Effector memory CD8-positive, alpha-beta T cell (primary cell): Measurements from ENCODE around the gene CST1.
"Not testable (repeated sequence)": the region's sequence is repeated elsewhere in the genome, so short reads cannot be mapped to it uniquely, and the experiment has no call there.

Experiments
- ATAC-seq: fragments of 150-1000 bp; cut with Tn5 transposase; replicated peaks from 2 replicates; pipeline ENCODE4 v1.10.0; 2021; ENCODE audit warnings: mild to moderate bottlenecking, moderate library complexity
- DNase-seq, 3 experiments: peaks; one replicate each; pipeline ENCODE4 v3.0.0; 2021
- H3K27ac Mint-ChIP-seq, 2 donors: one replicate each; pipeline ENCODE4 v1.8.0; 2022; ENCODE audit warnings: mild to moderate bottlenecking in 2 of 2, mixed read lengths in 2 of 2, moderate library complexity in 2 of 2
- H3K27me3 Mint-ChIP-seq, 2 donors: one replicate each; pipeline ENCODE4 v1.8.0; 2022; ENCODE audit warnings: mixed read lengths in 2 of 2
- H3K36me3 Mint-ChIP-seq: one replicate; pipeline ENCODE4 v1.8.0; 2022; ENCODE audit warnings: mild to moderate bottlenecking, moderate library complexity, mixed read lengths; ENCODE audit not compliant: insufficient read depth
- H3K4me1 Mint-ChIP-seq, 2 donors: one replicate each; pipeline ENCODE4 v1.8.0; 2022; ENCODE audit warnings: low read depth in 2 of 2, mixed read lengths in 2 of 2
- H3K4me3 Mint-ChIP-seq, 2 donors: one replicate each; pipeline ENCODE4 v1.8.0; 2022; ENCODE audit warnings: mild to moderate bottlenecking in 2 of 2, mixed read lengths in 2 of 2, moderate library complexity in 2 of 2
- H3K9me3 Mint-ChIP-seq, 2 donors: one replicate each; pipeline ENCODE4 v1.8.0; 2022; ENCODE audit warnings: mixed read lengths in 2 of 2

Gene CST1

GRCh38 chr20:23752019-23752418 lies 1.3 kb upstream of the CST1 start:
- no peaks in the 10 kb centered on the region for H3K36me3 Mint-ChIP-seq
- no peak for ATAC-seq
- no peak overlapping the region for H3K4me3 Mint-ChIP-seq

GRCh38 chr20:23749746-23750145 lies 989 bp downstream of the CST1 start:
- no peaks in the 10 kb centered on the region for H3K36me3 Mint-ChIP-seq
- DNase-seq: no peak
- no peak overlapping the region for H3K4me3 Mint-ChIP-seq
- no peaks in the 10 kb centered on the region for H3K4me1 Mint-ChIP-seq
- H3K27me3 Mint-ChIP-seq: peaks cover 47 to 85% of the 10 kb centered on the region in 2 donors
- no peak for ATAC-seq
- H3K27ac Mint-ChIP-seq: no peak overlapping the region
- no peaks in the 10 kb centered on the region for H3K9me3 Mint-ChIP-seq

More at GRCh38 chr20:23752019-23752418, 1.3 kb upstream of the CST1 start:
- Mint-ChIP-seq H3K27me3 (peaks cover 55 to 99% of the 10 kb centered on the region in 2 donors), H3K9me3 (no peaks in the 10 kb centered on the region), H3K4me1 (no peaks in the 10 kb centered on the region), H3K27ac (no peak overlapping the region)
- DNase-seq: no peak

- not testable (repeated sequence) for H3K4me1 Mint-ChIP-seq, H3K4me3 Mint-ChIP-seq, H3K36me3 Mint-ChIP-seq, H3K9me3 Mint-ChIP-seq, ATAC-seq, DNase-seq, H3K27ac Mint-ChIP-seq
- H3K27me3 Mint-ChIP-seq: peaks cover 44 to 77% of the 10 kb centered on the region in 2 donors
Observed at GRCh38 chr20:23748975-23749374, 1.8 kb downstream of the CST1 start.

GRCh38 chr20:23747551-23747950 lies 3.2 kb downstream of the CST1 start:
- peaks cover 32 to 63% of the 10 kb centered on the region in 2 donors for H3K27me3 Mint-ChIP-seq
- not testable (repeated sequence) for H3K4me1 Mint-ChIP-seq, H3K9me3 Mint-ChIP-seq, ATAC-seq, DNase-seq, H3K36me3 Mint-ChIP-seq, H3K27ac Mint-ChIP-seq, H3K4me3 Mint-ChIP-seq

GRCh38 chr20:23747092-23747491 lies 3.6 kb downstream of the CST1 start:
- not testable (repeated sequence) for H3K27ac Mint-ChIP-seq, H3K4me3 Mint-ChIP-seq, DNase-seq, H3K9me3 Mint-ChIP-seq, ATAC-seq, H3K36me3 Mint-ChIP-seq, H3K4me1 Mint-ChIP-seq
- H3K27me3 Mint-ChIP-seq: peaks cover 28 to 58% of the 10 kb centered on the region in 2 donors

- ATAC-seq (no peak), DNase-seq (no peak)
- no peak overlapping the region for H3K27ac Mint-ChIP-seq
- no peaks in the 10 kb centered on the region for H3K4me1 Mint-ChIP-seq
- H3K27me3 Mint-ChIP-seq: peaks cover 22 to 51% of the 10 kb centered on the region in 2 donors
- H3K9me3 Mint-ChIP-seq: no peaks in the 10 kb centered on the region
- H3K36me3 Mint-ChIP-seq: no peaks in the 10 kb centered on the region
- no peak overlapping the region for H3K4me3 Mint-ChIP-seq
Observed at GRCh38 chr20:23746321-23746720, 4.4 kb downstream of the CST1 start.

- ATAC-seq: no peak
- Mint-ChIP-seq H3K9me3 (no peaks in the 10 kb centered on the region), H3K27ac (no peak overlapping the region), H3K27me3 (peaks cover 25 to 41% of the 10 kb centered on the region in 2 donors), H3K36me3 (no peaks in the 10 kb centered on the region), H3K4me1 (no peaks in the 10 kb centered on the region), H3K4me3 (no peak overlapping the region)
- no peak for DNase-seq
Observed at GRCh38 chr20:23745247-23745646, 5.5 kb downstream of the CST1 start.

- no peaks in the 10 kb centered on the region for H3K9me3 Mint-ChIP-seq
- H3K4me3 Mint-ChIP-seq: no peak overlapping the region
- no peak for DNase-seq
- ATAC-seq: no peak
- no peak overlapping the region for H3K27ac Mint-ChIP-seq
- peaks cover 26 to 37% of the 10 kb centered on the region in 2 donors for H3K27me3 Mint-ChIP-seq
- H3K36me3 Mint-ChIP-seq: no peaks in the 10 kb centered on the region
- H3K4me1 Mint-ChIP-seq: no peaks in the 10 kb centered on the region
Observed at GRCh38 chr20:23744817-23745216, 5.9 kb downstream of the CST1 start.

GRCh38 chr20:23735391-23735790 lies 15.3 kb downstream of the CST1 start:
- DNase-seq, H3K36me3 Mint-ChIP-seq, H3K9me3 Mint-ChIP-seq, H3K4me3 Mint-ChIP-seq, H3K27ac Mint-ChIP-seq, ATAC-seq, H3K4me1 Mint-ChIP-seq: not testable (repeated sequence)
- H3K27me3 Mint-ChIP-seq: peaks cover 50 to 60% of the 10 kb centered on the region in 2 donors

- not testable (repeated sequence) for H3K9me3 Mint-ChIP-seq, DNase-seq, ATAC-seq, H3K27ac Mint-ChIP-seq, H3K4me1 Mint-ChIP-seq, H3K4me3 Mint-ChIP-seq, H3K36me3 Mint-ChIP-seq
- H3K27me3 Mint-ChIP-seq: peaks cover 45 to 60% of the 10 kb centered on the region in 2 donors
Observed at GRCh38 chr20:23734949-23735348, 15.8 kb downstream of the CST1 start.

GRCh38 chr20:23734440-23734839 lies 16.3 kb downstream of the CST1 start:
- ATAC-seq, H3K4me3 Mint-ChIP-seq, H3K4me1 Mint-ChIP-seq, DNase-seq, H3K36me3 Mint-ChIP-seq, H3K9me3 Mint-ChIP-seq, H3K27ac Mint-ChIP-seq: not testable (repeated sequence)
- peaks cover 40 to 60% of the 10 kb centered on the region in 2 donors for H3K27me3 Mint-ChIP-seq

- H3K9me3 Mint-ChIP-seq: no peaks in the 10 kb centered on the region
- DNase-seq (no peak), ATAC-seq (no peak)
- no peaks in the 10 kb centered on the region for H3K4me1 Mint-ChIP-seq
- H3K4me3 Mint-ChIP-seq: no peak overlapping the region
- no peaks in the 10 kb centered on the region for H3K36me3 Mint-ChIP-seq
- no peak overlapping the region for H3K27ac Mint-ChIP-seq
- peaks cover 15 to 17% of the 10 kb centered on the region in 2 donors for H3K27me3 Mint-ChIP-seq
Observed at GRCh38 chr20:23727016-23727415, 23.7 kb downstream of the CST1 start.

- no peak overlapping the region for H3K27ac Mint-ChIP-seq
- ATAC-seq (no peak), DNase-seq (no peak)
- no peaks in the 10 kb centered on the region for H3K9me3 Mint-ChIP-seq
- no peaks in the 10 kb centered on the region for H3K4me1 Mint-ChIP-seq
- no peaks in the 10 kb centered on the region for H3K36me3 Mint-ChIP-seq
- peaks cover 12 to 19% of the 10 kb centered on the region in 2 donors for H3K27me3 Mint-ChIP-seq
- no peak overlapping the region for H3K4me3 Mint-ChIP-seq
Observed at GRCh38 chr20:23725102-23725501, 25.6 kb downstream of the CST1 start.

- not testable (repeated sequence) for H3K9me3 Mint-ChIP-seq, H3K4me1 Mint-ChIP-seq, H3K36me3 Mint-ChIP-seq, ATAC-seq, H3K4me3 Mint-ChIP-seq, H3K27ac Mint-ChIP-seq
- DNase-seq: peak in 1 of 3 experiments; percentile 6
- H3K27me3 Mint-ChIP-seq: peaks cover 21% of the 10 kb centered on the region in 2 donors
Observed at GRCh38 chr20:23723659-23724307, 27.0 kb downstream of the CST1 start.
